K562 (cell line): Measurements from ENCODE around the gene BCAS4. TPM values are rescaled to one million over a fixed set of nuclear protein-coding genes. Genes with fewer than 3 reads are reported as not detected.

ENCODE experiments used
- ATAC-seq: fragments of 200-7000 bp; cut with Tn5 transposase; 3 replicates; pipeline ENCODE4 v1.9.1; 2020; ENCODE audit warnings: moderate library complexity
- BruUV-seq: library from RNA; stranded (reverse); fragments of 400-500 nt; replicated peaks from 2 replicates; lab custom pipeline; 2021; lab: Mats Ljungman, UMichigan
- CTCF ChIA-PET: fragments of 300-600 bp; formaldehyde crosslinking; extraction: SDS; loops from one replicate; lab custom pipeline; 2021; ENCODE audit warnings: low intra/inter-chr PET ratio; lab: Yijun Ruan, JAX
- POLR2A ChIA-PET: fragments of 300-600, 350-650 bp; sonication (Branson Sonifier 250); formaldehyde crosslinking; extraction: SDS; loops from one replicate; lab custom pipeline; 2021; ENCODE audit warnings: antibody characterized with exemption, inconsistent platforms; lab: Yijun Ruan, JAX
- DNase-seq, 4 experiments: peaks; one replicate each; pipeline versions ENCODE4 v3.0.0 to v3.0.0-alpha.2; 2011 to 2018; ENCODE audit warnings: low spot score in 3 of 4, mixed read lengths in 3 of 4; ENCODE audit errors: extremely low read depth in 1 of 4
- FAIRE-seq: peaks from 2 replicates; lab custom pipeline; 2011; peaks lifted over from hg19 to GRCh38; lab: Jason Lieb, UNC
- H2AFZ ChIP-seq: 2 replicates; pipeline ENCODE4 v1.6.0; 2011; ENCODE audit warnings: low read depth, low read length, control low read depth, inconsistent platforms
- H3K27ac ChIP-seq: fragments of 200-600 bp; 3 replicates; pipeline ENCODE4 v1.8.0; 2011; ENCODE audit warnings: low read depth, mild to moderate bottlenecking, control low read depth, inconsistent platforms, low read length, moderate library complexity, mixed read lengths; ENCODE audit errors: extremely low read depth
- H3K27me3 ChIP-seq, 2 experiments: fragments of 300-600 bp in 1 of 2; 2 replicates in 1 of 2; 3 replicates in 1 of 2; pipeline versions ENCODE4 v1.6.0 to v1.8.0; 2011; ENCODE audit warnings: inconsistent platforms in 2 of 2, low read length in 2 of 2, mild to moderate bottlenecking in 1 of 2, mixed read lengths in 1 of 2, moderate library complexity in 1 of 2; ENCODE audit not compliant: control insufficient read depth in 2 of 2, insufficient read depth in 2 of 2
- H3K36me3 ChIP-seq: fragments of 300-600 bp; 3 replicates; pipeline ENCODE4 v1.8.0; 2011; ENCODE audit warnings: mild to moderate bottlenecking, low read length, inconsistent platforms; ENCODE audit not compliant: control insufficient read depth, insufficient read depth
- H3K4me1 ChIP-seq, 2 experiments: fragments of 200-600 bp in 1 of 2; replicated peaks in 1 of 2; 2 replicates in 1 of 2; 3 replicates in 1 of 2; pipeline versions ENCODE4 v1.5.1 to v1.8.0; 2011; ENCODE audit warnings: inconsistent platforms in 2 of 2, low read length in 2 of 2, mild to moderate bottlenecking in 1 of 2, mixed read lengths in 1 of 2, moderate library complexity in 1 of 2; ENCODE audit not compliant: control insufficient read depth in 2 of 2, insufficient read depth in 2 of 2
- H3K4me2 ChIP-seq: 2 replicates; pipeline ENCODE4 v1.6.1; 2011; ENCODE audit warnings: low read length, control low read depth, inconsistent platforms, mixed read lengths; ENCODE audit not compliant: insufficient read depth
- H3K4me3 ChIP-seq: fragments of 200-600 bp; sonication (generic), shearing (Covaris generic); 2 replicates; pipeline ENCODE4 v1.5.1; 2016; ENCODE audit warnings: control low read depth, inconsistent platforms
- H3K79me2 ChIP-seq: fragments of 200-600 bp; 3 replicates; pipeline ENCODE4 v1.8.0; 2011; ENCODE audit warnings: low read length, inconsistent platforms; ENCODE audit not compliant: control insufficient read depth, insufficient read depth
- H3K9ac ChIP-seq, 2 experiments: 2 replicates each; pipeline versions ENCODE4 v1.6.0 to v1.6.1; 2011; ENCODE audit warnings: low read depth in 2 of 2, low read length in 2 of 2, control low read depth in 1 of 2, inconsistent platforms in 1 of 2, mild to moderate bottlenecking in 1 of 2, mixed read lengths in 1 of 2; ENCODE audit not compliant: insufficient read depth in 1 of 2
- H3K9me1 ChIP-seq: one replicate; pipeline ENCODE4 v1.6.0; 2011; ENCODE audit warnings: inconsistent platforms, mild to moderate bottlenecking, low read length, moderate library complexity; ENCODE audit not compliant: control insufficient read depth, insufficient read depth
- H3K9me3 ChIP-seq: replicated peaks from 2 replicates; pipeline ENCODE4 v1.5.1; 2011; ENCODE audit warnings: low read depth, low read length, inconsistent platforms; ENCODE audit not compliant: control insufficient read depth, insufficient read depth
- H4K20me1 ChIP-seq: replicated peaks from 2 replicates; pipeline ENCODE4 v1.6.1; 2011; ENCODE audit warnings: low read length, inconsistent platforms, mixed read lengths; ENCODE audit not compliant: control insufficient read depth, insufficient read depth
- BCL6 ChIP-seq: fragments of 250-450 bp; sonication (Bioruptor Pico); IDR thresholded peaks from 2 replicates; pipeline ENCODE4 v1.4.0; 2020
- CREBBP ChIP-seq: IDR thresholded peaks from one replicate; pipeline ENCODE4 v1.6.1; 2012; ENCODE audit warnings: low read depth, mild to moderate bottlenecking, control low read depth, inconsistent platforms, low read length
- DIDO1 ChIP-seq: fragments of 450-650 bp; IDR thresholded peaks from 2 replicates; pipeline ENCODE4 v1.6.1; 2016; ENCODE audit warnings: low read depth, missing biosample characterization, missing genetic modification characterization
- HDAC6 ChIP-seq: IDR thresholded peaks from 2 replicates; pipeline ENCODE4 v1.6.1; 2012; ENCODE audit warnings: low read depth, mild to moderate bottlenecking, control low read depth, inconsistent platforms, low read length, moderate library complexity
- MAFG ChIP-seq: fragments of 450-650 bp; conservative IDR thresholded peaks from 2 replicates; pipeline ENCODE4 v1.6.1; 2016; ENCODE audit warnings: missing genetic modification characterization, missing compliant biosample characterization
- MTA2 ChIP-seq: fragments of 450-650 bp; IDR thresholded peaks from 2 replicates; pipeline ENCODE4 v1.6.1; 2016; ENCODE audit warnings: low read depth
- NFE2 ChIP-seq: IDR thresholded peaks from 2 replicates; pipeline ENCODE4 v1.6.1; 2014; ENCODE audit warnings: antibody characterized with exemption, low read depth
- NR1H2 ChIP-seq: sonication (generic); formaldehyde crosslinking; IDR thresholded peaks from 2 replicates; pipeline ENCODE4 v1.4.0; 2020; ENCODE audit warnings: mild to moderate bottlenecking, missing genetic modification reagents
- PHF8 ChIP-seq: fragments of 200-600 bp; sonication (generic); IDR thresholded peaks from 2 replicates; pipeline ENCODE4 v1.6.1; 2012; ENCODE audit warnings: mixed run types, mild to moderate bottlenecking, inconsistent platforms, low read length, moderate library complexity, borderline replicate concordance
- PTTG1 ChIP-seq: fragments of 450-650 bp; IDR thresholded peaks from 2 replicates; pipeline ENCODE4 v1.6.1; 2016; ENCODE audit warnings: low read depth, mild to moderate bottlenecking, missing genetic modification characterization, missing compliant biosample characterization
- SMARCA4 ChIP-seq: fragments of 450-650 bp; IDR thresholded peaks from 2 replicates; pipeline ENCODE4 v1.6.1; 2016
- ZBTB33 ChIP-seq: sonication (generic); formaldehyde crosslinking; IDR thresholded peaks from 2 replicates; pipeline ENCODE4 v1.8.1; 2023; ENCODE audit warnings: mild to moderate bottlenecking, missing genetic modification reagents
- ZNF134 ChIP-seq: fragments of 250-450 bp; sonication (Bioruptor Pico); conservative IDR thresholded peaks from 2 replicates; pipeline ENCODE4 v1.4.0; 2020
- ZNF282 ChIP-seq: sonication (generic); formaldehyde crosslinking; IDR thresholded peaks from 2 replicates; pipeline ENCODE4 v1.8.1; 2023; ENCODE audit warnings: missing genetic modification reagents
- WGBS: fragments of 100-300 bp; shearing (Covaris generic); methylation state at CpG from one replicate; pipeline ENCODE4 v1.1.6; 2016; ENCODE audit warnings: low coverage, mixed read lengths; ENCODE audit not compliant: insufficient coverage; ENCODE audit errors: missing lambda C conversion rate; 5-methylcytosine and 5-hydroxymethylcytosine counted together
- in situ Hi-C: fragments of 300-500 bp; cut with MboI; formaldehyde crosslinking; loops from 4 replicates; pipeline ENCODE4 v1.15.0; 2018; ENCODE audit warnings: inconsistent platforms, mixed read lengths
- intact Hi-C: fragments of 100-400 bp; cut with micrococcal nuclease; formaldehyde crosslinking; loops from 2 replicates; pipeline ENCODE4 v1.14.2; 2022
- polyA plus RNA-seq, 8 experiments: library from polyadenylated mRNA; depleted of rRNA in 4 of 8; stranded (reverse) in 5 of 8; unstranded in 3 of 8; fragments of >200 nt; fragmentation: Nextera tagmentation in 2 of 8; fragmentation: Illumina TruSeq in 1 of 8; extraction: Ambion mirVana in 2 of 8; extraction: Trizol in 1 of 8; gene quantifications; 2 replicates each; pipeline versions ENCODE4 v1.2.1 to v1.2.3, GENCODE V29; 2011 to 2014; ENCODE audit warnings: inconsistent platforms in 1 of 8, missing spikeins in 1 of 8
- total RNA-seq, 7 experiments: library from RNA; depleted of rRNA in 6 of 7; stranded (reverse); fragments of >200 nt in 6 of 7; fragmentation: Illumina TruSeq in 2 of 7; extraction: Trizol in 2 of 7; gene quantifications; 2 replicates each; pipeline versions ENCODE4 v1.2.1 to v1.2.3, GENCODE V29; 2011 to 2021; ENCODE audit warnings: low replicate concordance in 1 of 7

Gene BCAS4
- total and polyA plus RNA-seq, 9 of the 15 experiments (the other 6 are each of a cell fraction or from before 2014, with no cell fraction given) = 0.15 to 2.3 (median 0.47) TPM

- no peak for TF ChIP-seq MTA2
- TF ChIP-seq DIDO1 (tag) = no peak
- TF ChIP-seq SMARCA4 = no peak
- TF ChIP-seq CREBBP = no peak
- TF ChIP-seq NFE2 = no peak
- no peak for TF ChIP-seq MAFG (tag)
- TF ChIP-seq ZNF134 = no peak
- TF ChIP-seq PHF8 = no peak
- TF ChIP-seq ZNF282 (CRISPR knock-in tag) = no peak
- no peak for TF ChIP-seq PTTG1 (tag)
- TF ChIP-seq NR1H2 (CRISPR knock-in tag) = no peak
- no peak for TF ChIP-seq BCL6 (CRISPR knock-in tag)
- TF ChIP-seq HDAC6 = no peak
- TF ChIP-seq ZBTB33 (CRISPR knock-in tag) = no peak
- Histone ChIP-seq H3K4me1 (peaks cover 6 to 27% of the 10 kb centered on the region in 2 experiments; a peak in 3 of 5 replicates), H3K27ac (no peak overlapping the region), H4K20me1 (peaks cover 37% of the 10 kb centered on the region), H3K79me2 (peaks cover 99% of the 10 kb centered on the region), H3K36me3 (peaks cover 91% of the 10 kb centered on the region), H2AFZ (no peak overlapping the region), H3K4me2 (no peak overlapping the region), H3K9ac (no peak overlapping the region), H3K9me1 (no peaks in the 10 kb centered on the region), H3K9me3 (no peaks in the 10 kb centered on the region), H3K4me3 (no peak overlapping the region), H3K27me3 (no peaks in the 10 kb centered on the region)
- intact Hi-C loops = no loop called here
- 67% methylated on average over 2 of the region's 2 CpGs for WGBS
- ATAC-seq (no peak), DNase-seq (no peak), FAIRE-seq (no peak)
- ChIA-PET POLR2A (interaction anchor here (0.7 to 4.6 kb wide), 8 partner anchors 9 to 171 kb away, joined by 3 to 30 read pairs (median 4); partner anchors contain the start of gene BCAS4), CTCF (no interaction called here)
- no TSS peak for BruUV-seq
- in situ Hi-C loops = no loop called here
These were observed 129.5 kb downstream of the BCAS4 start for GRCh38 chr20:50924261-50924920.
